Neural cell (in vitro differentiated cells): Measurements from ENCODE around the gene NPLOC4. TPM values are rescaled to one million over a fixed set of nuclear protein-coding genes. Genes with fewer than 3 reads are reported as not detected.

ENCODE experiments used
- H2AFZ ChIP-seq: fragments of 200-600, 300-800 bp; sonication (generic), shearing (Covaris generic); 2 replicates; pipeline ENCODE4 v1.6.0; 2014; ENCODE audit warnings: low read depth, mild to moderate bottlenecking, antibody characterized with exemption, low read length, moderate library complexity
- H3F3A ChIP-seq: fragments of 200-600 bp; shearing (Covaris generic); 2 replicates; pipeline ENCODE4 v1.6.1; 2016; ENCODE audit warnings: mild to moderate bottlenecking, moderate library complexity, mixed read lengths, antibody characterized with exemption, low read length; ENCODE audit not compliant: insufficient read depth, poor library complexity, severe bottlenecking
- H3K27ac ChIP-seq: fragments of 200-600, 300-800 bp; sonication (generic), shearing (Covaris generic); 2 replicates; pipeline ENCODE4 v1.5.1; 2014; ENCODE audit warnings: mild to moderate bottlenecking, low read length, moderate library complexity
- H3K27me3 ChIP-seq: fragments of 300-800, 200-600 bp; sonication (generic), shearing (Covaris generic); 2 replicates; pipeline ENCODE4 v1.6.0; 2014; ENCODE audit warnings: mild to moderate bottlenecking, low read depth, low read length, moderate library complexity; ENCODE audit not compliant: insufficient read depth
- H3K36me3 ChIP-seq: fragments of 300-800, 200-600 bp; sonication (generic), shearing (Covaris generic); 2 replicates; pipeline ENCODE4 v1.5.1; 2014; ENCODE audit warnings: mild to moderate bottlenecking, antibody characterized with exemption, low read length, moderate library complexity; ENCODE audit not compliant: insufficient read depth
- H3K4me2 ChIP-seq: fragments of 300-800, 200-600 bp; sonication (generic), shearing (Covaris generic); 2 replicates; pipeline ENCODE4 v1.6.0; 2014; ENCODE audit warnings: mild to moderate bottlenecking, low read length
- H3K4me3 ChIP-seq: fragments of 300-800, 200-600 bp; sonication (generic), shearing (Covaris generic); 2 replicates; pipeline ENCODE4 v1.5.1; 2014; ENCODE audit warnings: mild to moderate bottlenecking, low read length, moderate library complexity
- H3K79me2 ChIP-seq: fragments of 200-600 bp; shearing (Covaris generic); replicated peaks from 2 replicates; pipeline ENCODE4 v1.6.0; 2014; ENCODE audit warnings: mild to moderate bottlenecking, low read length, moderate library complexity; ENCODE audit not compliant: insufficient read depth
- H3K9ac ChIP-seq: fragments of 300-800, 200-600 bp; sonication (generic), shearing (Covaris generic); 2 replicates; pipeline ENCODE4 v1.6.1; 2016; ENCODE audit warnings: mild to moderate bottlenecking, low read length, mixed read lengths
- H3K9me2 ChIP-seq: fragments of 200-600 bp; shearing (Covaris generic); 2 replicates; pipeline ENCODE4 v1.6.1; 2016; ENCODE audit warnings: mild to moderate bottlenecking, low read length, mixed read lengths; ENCODE audit not compliant: insufficient read depth
- H3K9me3 ChIP-seq: fragments of 200-600, 300-800 bp; sonication (generic), shearing (Covaris generic); 2 replicates; pipeline ENCODE4 v1.6.1; 2016; ENCODE audit warnings: mild to moderate bottlenecking, mixed run types, low read length, moderate library complexity, mixed read lengths
- H4K20me1 ChIP-seq: fragments of 200-600 bp; shearing (Covaris generic); 2 replicates; pipeline ENCODE4 v1.6.1; 2016; ENCODE audit warnings: mild to moderate bottlenecking, mixed run types; ENCODE audit not compliant: insufficient read depth
- CTCF ChIP-seq: fragments of 450-650 bp; IDR thresholded peaks from 2 replicates; pipeline ENCODE4 v1.5.1; 2014; ENCODE audit warnings: antibody characterized with exemption, mild to moderate bottlenecking, moderate library complexity; ENCODE audit not compliant: poor library complexity, severe bottlenecking
- EP300 ChIP-seq: fragments of 450-650 bp; conservative IDR thresholded peaks from 2 replicates; pipeline ENCODE4 v1.6.1; 2014; ENCODE audit warnings: antibody characterized with exemption, mild to moderate bottlenecking, moderate library complexity; ENCODE audit not compliant: poor library complexity, severe bottlenecking
- EZH2 ChIP-seq: fragments of 200-600, 300-800 bp; shearing (Covaris generic), sonication (generic); IDR thresholded peaks from 2 replicates; pipeline ENCODE4 v1.6.1; 2014; ENCODE audit warnings: antibody characterized with exemption, low read length, borderline replicate concordance, mild to moderate bottlenecking; ENCODE audit not compliant: insufficient read depth, poor library complexity, severe bottlenecking
- MXI1 ChIP-seq: fragments of 450-650 bp; conservative IDR thresholded peaks from 2 replicates; pipeline ENCODE4 v1.6.1; 2014; ENCODE audit warnings: antibody characterized with exemption, mild to moderate bottlenecking; ENCODE audit not compliant: poor library complexity, severe bottlenecking
- POLR2AphosphoS5 ChIP-seq: IDR thresholded peaks from 2 replicates; pipeline ENCODE4 v1.6.1; 2012
- RAD21 ChIP-seq: fragments of 450-650 bp; conservative IDR thresholded peaks from 2 replicates; pipeline ENCODE4 v1.6.1; 2014; ENCODE audit warnings: antibody characterized with exemption, mild to moderate bottlenecking, moderate library complexity
- SMC3 ChIP-seq: fragments of 450-650 bp; conservative IDR thresholded peaks from 2 replicates; pipeline ENCODE4 v1.6.1; 2014; ENCODE audit warnings: antibody characterized with exemption, mild to moderate bottlenecking, moderate library complexity; ENCODE audit not compliant: poor library complexity
- TAF1 ChIP-seq: IDR thresholded peaks from 2 replicates; pipeline ENCODE4 v1.6.1; 2012; ENCODE audit warnings: low read depth
- polyA plus RNA-seq: library from polyadenylated mRNA; depleted of rRNA; stranded (reverse); fragments of >200 nt; gene quantifications from 2 replicates; pipeline ENCODE4 v1.2.3, GENCODE V29; 2014
- TF ChIP-seq, protein P1 (sequence below): IDR thresholded peaks from 2 replicates; pipeline ENCODE4 v1.6.1; 2012; ENCODE audit warnings: borderline replicate concordance

NPLOC4 gene
- polyA plus RNA-seq, 1 donor from 2014 or later: 32.3 TPM

DNA sequence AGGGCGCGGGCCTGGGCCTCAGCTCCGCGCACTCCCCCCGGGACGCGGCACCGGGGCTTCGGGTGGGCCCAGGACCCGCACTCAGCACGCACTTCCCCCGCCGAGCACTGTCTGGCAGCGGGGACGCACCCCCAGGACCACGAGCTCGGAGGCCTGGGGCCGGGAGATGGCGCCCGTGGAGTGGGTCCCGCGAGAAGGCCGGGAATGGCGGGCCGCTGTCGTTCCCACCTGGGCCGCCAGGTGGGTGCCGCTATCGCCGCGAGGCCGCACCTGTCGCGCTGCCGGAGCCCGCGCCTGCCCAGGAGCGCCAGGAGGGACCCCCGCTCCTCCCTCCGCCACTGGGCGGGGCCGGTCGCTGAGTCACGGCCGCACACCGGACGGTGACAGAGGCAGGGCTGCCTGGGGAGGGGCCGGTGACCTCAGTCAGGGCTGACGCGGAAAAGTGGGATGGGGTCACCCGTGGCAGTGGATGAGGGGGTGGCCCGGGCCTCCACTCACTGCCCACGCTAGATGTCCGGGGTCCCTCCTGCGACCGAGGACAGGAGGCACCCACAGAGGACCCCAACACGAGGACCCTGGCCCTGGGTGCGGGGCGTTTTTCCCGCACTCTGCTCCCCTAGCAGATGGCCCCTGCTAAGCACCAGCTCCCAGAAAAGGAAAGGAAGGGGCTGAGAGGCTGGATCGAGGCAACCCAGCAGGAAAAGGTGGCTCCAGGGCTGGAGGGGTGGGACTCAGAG is 117.5 kb downstream of the NPLOC4 start:
- Histone ChIP-seq H3K9ac (peak overlapping the region; percentile 56), H3K9me3 (no peaks in the 10 kb centered on the region), H3K36me3 (no peaks in the 10 kb centered on the region), H2AFZ (no peak overlapping the region), H3K4me3 (peak overlapping the region; percentile 63), H3K27me3 (peaks cover 30% of the 10 kb centered on the region), H3K9me2 (no peaks in the 10 kb centered on the region), H3K79me2 (peaks cover 34% of the 10 kb centered on the region), H3K4me2 (peak overlapping the region; percentile 15), H3F3A (peaks cover 9% of the 10 kb centered on the region), H4K20me1 (no peaks in the 10 kb centered on the region), H3K27ac (no peak overlapping the region)
- peak; percentile 79 for TF ChIP-seq CTCF
- no peak for TF ChIP-seq EP300
- TF ChIP-seq SMC3: peak; percentile 40
- TF ChIP-seq RAD21: peak; percentile 40
- peak; percentile 40 for TF ChIP-seq MXI1

- Histone ChIP-seq H3K36me3 (no peaks in the 10 kb centered on the region), H3K27me3 (peaks cover 30% of the 10 kb centered on the region), H3F3A (peaks cover 9% of the 10 kb centered on the region), H3K9me2 (no peaks in the 10 kb centered on the region), H3K9me3 (no peaks in the 10 kb centered on the region), H2AFZ (no peak overlapping the region), H3K4me2 (no peak overlapping the region), H4K20me1 (no peaks in the 10 kb centered on the region), H3K4me3 (peak overlapping the region; percentile 63), H3K27ac (no peak overlapping the region), H3K79me2 (peaks cover 40% of the 10 kb centered on the region), H3K9ac (peak overlapping the region; percentile 56)
- TF ChIP-seq RAD21: no peak
- TF ChIP-seq, protein P1, sequence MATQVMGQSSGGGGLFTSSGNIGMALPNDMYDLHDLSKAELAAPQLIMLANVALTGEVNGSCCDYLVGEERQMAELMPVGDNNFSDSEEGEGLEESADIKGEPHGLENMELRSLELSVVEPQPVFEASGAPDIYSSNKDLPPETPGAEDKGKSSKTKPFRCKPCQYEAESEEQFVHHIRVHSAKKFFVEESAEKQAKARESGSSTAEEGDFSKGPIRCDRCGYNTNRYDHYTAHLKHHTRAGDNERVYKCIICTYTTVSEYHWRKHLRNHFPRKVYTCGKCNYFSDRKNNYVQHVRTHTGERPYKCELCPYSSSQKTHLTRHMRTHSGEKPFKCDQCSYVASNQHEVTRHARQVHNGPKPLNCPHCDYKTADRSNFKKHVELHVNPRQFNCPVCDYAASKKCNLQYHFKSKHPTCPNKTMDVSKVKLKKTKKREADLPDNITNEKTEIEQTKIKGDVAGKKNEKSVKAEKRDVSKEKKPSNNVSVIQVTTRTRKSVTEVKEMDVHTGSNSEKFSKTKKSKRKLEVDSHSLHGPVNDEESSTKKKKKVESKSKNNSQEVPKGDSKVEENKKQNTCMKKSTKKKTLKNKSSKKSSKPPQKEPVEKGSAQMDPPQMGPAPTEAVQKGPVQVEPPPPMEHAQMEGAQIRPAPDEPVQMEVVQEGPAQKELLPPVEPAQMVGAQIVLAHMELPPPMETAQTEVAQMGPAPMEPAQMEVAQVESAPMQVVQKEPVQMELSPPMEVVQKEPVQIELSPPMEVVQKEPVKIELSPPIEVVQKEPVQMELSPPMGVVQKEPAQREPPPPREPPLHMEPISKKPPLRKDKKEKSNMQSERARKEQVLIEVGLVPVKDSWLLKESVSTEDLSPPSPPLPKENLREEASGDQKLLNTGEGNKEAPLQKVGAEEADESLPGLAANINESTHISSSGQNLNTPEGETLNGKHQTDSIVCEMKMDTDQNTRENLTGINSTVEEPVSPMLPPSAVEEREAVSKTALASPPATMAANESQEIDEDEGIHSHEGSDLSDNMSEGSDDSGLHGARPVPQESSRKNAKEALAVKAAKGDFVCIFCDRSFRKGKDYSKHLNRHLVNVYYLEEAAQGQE: no peak
- no peak for TF ChIP-seq POLR2AphosphoS5
- no peak for TF ChIP-seq MXI1
- TF ChIP-seq EP300: no peak
- TF ChIP-seq TAF1: no peak
- no peak for TF ChIP-seq CTCF
- no peak for TF ChIP-seq EZH2
These were observed 118.1 kb downstream of the NPLOC4 start for GRCh38 chr17:81518785-81519283.
